ENCODE results near the gene HOXA6. TPM values are rescaled to one million over a fixed set of nuclear protein-coding genes. Genes with fewer than 3 reads are reported as not detected.

Gene HOXA6
- total and polyA plus RNA-seq, 2 donors (not counting 1 experiment from before 2014, with no cell fraction given): 1.2 to 3.6 TPM

- Histone ChIP-seq H3K27me3 (ENCODE audit: control insufficient read depth, insufficient read depth, low read length) (peaks cover 87% of the 10 kb centered on the region), H3K27ac (ENCODE audit: insufficient read depth, low read length) (no peak overlapping the region), H3K4me2 (ENCODE audit: extremely low read depth, insufficient read depth, low read length) (no peak overlapping the region), H3K9me3 (ENCODE audit: control insufficient read depth, insufficient read depth, low read depth, low read length) (no peaks in the 10 kb centered on the region), H4K20me1 (ENCODE audit: control insufficient read depth, extremely low read depth, insufficient read depth, low read length) (no peaks in the 10 kb centered on the region), H3K36me3 (ENCODE audit: control insufficient read depth, insufficient read depth, low read length) (no peaks in the 10 kb centered on the region), H3K79me2 (ENCODE audit: control insufficient read depth, insufficient read depth, low read length) (no peaks in the 10 kb centered on the region), H3K4me3 (replicated peaks in 1 of 4; ENCODE audit: control extremely low read depth in 1 of 4, insufficient read depth in 1 of 4, low read depth in 3 of 4, low read length in 4 of 4) (no peak overlapping the region), H3K4me1 (ENCODE audit: control insufficient read depth, extremely low read depth, insufficient read depth, low read length) (no peaks in the 10 kb centered on the region), H2AFZ (ENCODE audit: low read length) (no peak overlapping the region), H3K9ac (ENCODE audit: insufficient read depth, low read length) (no peak overlapping the region)
- no peak for DNase-seq (ENCODE audit: low read depth in 2 of 2)
- TF ChIP-seq, protein P1, sequence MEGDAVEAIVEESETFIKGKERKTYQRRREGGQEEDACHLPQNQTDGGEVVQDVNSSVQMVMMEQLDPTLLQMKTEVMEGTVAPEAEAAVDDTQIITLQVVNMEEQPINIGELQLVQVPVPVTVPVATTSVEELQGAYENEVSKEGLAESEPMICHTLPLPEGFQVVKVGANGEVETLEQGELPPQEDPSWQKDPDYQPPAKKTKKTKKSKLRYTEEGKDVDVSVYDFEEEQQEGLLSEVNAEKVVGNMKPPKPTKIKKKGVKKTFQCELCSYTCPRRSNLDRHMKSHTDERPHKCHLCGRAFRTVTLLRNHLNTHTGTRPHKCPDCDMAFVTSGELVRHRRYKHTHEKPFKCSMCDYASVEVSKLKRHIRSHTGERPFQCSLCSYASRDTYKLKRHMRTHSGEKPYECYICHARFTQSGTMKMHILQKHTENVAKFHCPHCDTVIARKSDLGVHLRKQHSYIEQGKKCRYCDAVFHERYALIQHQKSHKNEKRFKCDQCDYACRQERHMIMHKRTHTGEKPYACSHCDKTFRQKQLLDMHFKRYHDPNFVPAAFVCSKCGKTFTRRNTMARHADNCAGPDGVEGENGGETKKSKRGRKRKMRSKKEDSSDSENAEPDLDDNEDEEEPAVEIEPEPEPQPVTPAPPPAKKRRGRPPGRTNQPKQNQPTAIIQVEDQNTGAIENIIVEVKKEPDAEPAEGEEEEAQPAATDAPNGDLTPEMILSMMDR (conservative IDR thresholded peaks at IDR 0.05 in 1 of 2, IDR thresholded peaks at IDR 0.05 in 1 of 2; ENCODE audit: low read depth in 1 of 2, low read length in 2 of 2): no peak
- no peak for TF ChIP-seq EZH2 (IDR thresholded peaks at IDR 0.05; ENCODE audit: low read length, missing control alignments)
Measured at GRCh38 chr7:27185854-27186667, 38.5 kb upstream of the HOXA6 start.

DNA sequence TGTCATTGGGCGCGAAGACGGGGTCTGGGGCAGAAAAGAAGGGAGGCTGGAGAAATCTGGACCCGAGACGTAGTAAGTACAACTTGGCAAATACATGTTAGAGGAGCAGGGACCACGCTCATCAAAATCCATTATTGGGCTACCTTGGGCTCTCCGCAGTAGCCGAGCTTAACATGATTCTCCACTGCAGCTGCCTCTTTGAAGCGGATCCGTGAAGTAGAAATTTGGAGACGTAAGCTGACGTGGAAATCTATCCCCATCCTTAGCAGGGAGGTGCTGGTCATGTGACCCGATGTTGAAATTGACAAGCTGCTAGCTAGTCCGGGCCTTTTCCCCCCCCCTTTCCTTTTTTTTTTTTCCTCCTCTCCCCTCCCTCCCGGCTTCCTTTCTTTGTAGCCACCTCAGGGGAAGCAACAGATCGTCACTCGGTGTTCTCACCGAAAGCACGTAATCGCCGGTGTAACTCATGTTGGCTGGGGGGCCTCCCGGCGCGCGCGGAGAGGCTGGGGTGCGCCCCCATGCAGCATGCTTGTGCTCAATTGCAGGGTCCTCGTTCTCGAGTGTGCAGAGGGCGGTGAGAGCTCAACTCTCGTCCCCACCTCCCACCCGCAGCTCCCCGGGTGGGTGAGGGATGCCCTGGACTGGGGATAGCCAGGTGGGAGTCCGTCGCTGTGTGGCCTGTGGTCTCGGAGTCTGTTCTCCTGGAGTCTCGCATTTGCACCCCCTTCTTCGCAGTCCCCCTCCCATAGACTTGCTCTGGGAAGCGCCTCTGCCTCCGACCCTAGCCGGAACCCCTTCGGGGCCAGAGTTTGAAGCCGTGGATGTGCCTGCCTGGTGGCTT is 37.7 kb upstream of the HOXA6 start, which contains the start of gene HOXA11:
Gene HOXA11 (minus strand): TSS at position 220 of the 841 bp plus-strand sequence. CDS start 88 bp downstream, at position 132.
- no peak within 1 kb of the TSS for H2AFZ ChIP-seq (ENCODE audit: low read length)
- no peaks in the 10 kb centered on the region for H3K9me3 ChIP-seq (ENCODE audit: control insufficient read depth, insufficient read depth, low read depth, low read length)
- TF ChIP-seq EZH2 (IDR thresholded peaks at IDR 0.05; ENCODE audit: low read length, missing control alignments): peak; percentile 96
- TF ChIP-seq, protein P1 (conservative IDR thresholded peaks at IDR 0.05 in 1 of 2, IDR thresholded peaks at IDR 0.05 in 1 of 2; ENCODE audit: low read depth in 1 of 2, low read length in 2 of 2): no peak
- H3K4me2 ChIP-seq (ENCODE audit: extremely low read depth, insufficient read depth, low read length): peak within 1 kb of the TSS; percentile 52
- H3K9ac ChIP-seq (ENCODE audit: insufficient read depth, low read length): no peak within 1 kb of the TSS
- DNase-seq (ENCODE audit: low read depth in 2 of 2): peak in 1 of 2 donors; percentile 49
- H3K36me3 ChIP-seq (ENCODE audit: control insufficient read depth, insufficient read depth, low read length): no peaks in the 10 kb centered on the region
- no peaks in the 10 kb centered on the region for H3K4me1 ChIP-seq (ENCODE audit: control insufficient read depth, extremely low read depth, insufficient read depth, low read length)
- H3K27ac ChIP-seq (ENCODE audit: insufficient read depth, low read length): no peak within 1 kb of the TSS
- H4K20me1 ChIP-seq (ENCODE audit: control insufficient read depth, extremely low read depth, insufficient read depth, low read length): no peaks in the 10 kb centered on the region
- peak within 1 kb of the TSS; percentile 17 to 41 (median 18) for H3K4me3 ChIP-seq (replicated peaks in 1 of 4; ENCODE audit: control extremely low read depth in 1 of 4, insufficient read depth in 1 of 4, low read depth in 3 of 4, low read length in 4 of 4)
- H3K27me3 ChIP-seq (ENCODE audit: control insufficient read depth, insufficient read depth, low read length): peaks cover 79% of the 10 kb centered on the region
- H3K79me2 ChIP-seq (ENCODE audit: control insufficient read depth, insufficient read depth, low read length): no peaks in the 10 kb centered on the region
